NT2/D1 (cell line): ENCODE results near the gene TSEN34.
"Not testable (repeated sequence)": the region's sequence is repeated elsewhere in the genome, so short reads cannot be mapped to it uniquely, and the experiment has no call there.

Experiments used
- DNase-seq: peaks from one replicate; pipeline ENCODE4 v3.0.0-alpha.2; 2011; ENCODE audit warnings: low read depth, low spot score
- H3K27me3 ChIP-seq: 2 replicates; pipeline ENCODE4 v1.6.0; 2011; ENCODE audit warnings: mild to moderate bottlenecking; ENCODE audit not compliant: insufficient read length, insufficient read depth
- H3K36me3 ChIP-seq: 2 replicates; pipeline ENCODE4 v1.6.1; 2011; ENCODE audit warnings: mild to moderate bottlenecking, low read length, mixed read lengths; ENCODE audit not compliant: insufficient read depth, insufficient read length
- H3K4me1 ChIP-seq: 2 replicates; pipeline ENCODE4 v1.5.1; 2011; ENCODE audit not compliant: insufficient read depth, insufficient read length
- H3K4me3 ChIP-seq: 2 replicates; pipeline ENCODE4 v1.5.1; 2011; ENCODE audit warnings: low read depth; ENCODE audit not compliant: insufficient read length
- H3K9ac ChIP-seq: 2 replicates; pipeline ENCODE4 v1.6.0; 2011; ENCODE audit warnings: low read depth; ENCODE audit not compliant: insufficient read length
- H3K9me3 ChIP-seq: 2 replicates; pipeline ENCODE4 v1.5.1; 2011; ENCODE audit warnings: mild to moderate bottlenecking, low read length; ENCODE audit not compliant: insufficient read depth
- SUZ12 ChIP-seq: IDR thresholded peaks from 2 replicates; pipeline ENCODE4 v1.6.1; 2011; ENCODE audit not compliant: insufficient read length, insufficient read depth; ENCODE audit errors: extremely low read depth
- YY1 ChIP-seq: IDR thresholded peaks from 2 replicates; pipeline ENCODE4 v1.6.1; 2011; ENCODE audit not compliant: insufficient read length, insufficient read depth
- ZNF274 ChIP-seq: IDR thresholded peaks from 2 replicates; pipeline ENCODE4 v1.6.1; 2011; ENCODE audit warnings: mild to moderate bottlenecking, low read depth, low read length

Gene TSEN34

DNA sequence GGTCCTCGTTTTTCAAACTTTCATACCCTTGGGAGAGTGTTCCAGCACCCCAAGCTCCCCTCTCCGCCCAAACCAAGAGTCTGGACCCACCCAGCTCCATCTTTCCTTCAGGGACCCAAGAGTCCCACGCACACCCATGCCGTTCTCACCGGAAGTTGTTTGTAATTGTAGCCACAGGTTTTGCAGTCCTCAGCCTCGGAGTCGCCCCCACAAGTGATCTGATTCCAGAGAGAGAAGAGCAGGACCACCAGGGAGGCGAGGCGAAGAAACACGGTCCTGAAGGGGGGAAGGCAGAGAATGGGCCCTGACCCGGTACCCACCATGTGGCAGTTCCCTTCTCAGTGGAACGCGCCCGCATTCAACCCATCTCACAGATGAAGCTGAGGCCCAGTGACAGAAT lies 28.2 kb upstream of the TSEN34 start:
- Histone ChIP-seq H3K4me3 (no peak overlapping the region), H3K4me1 (peaks cover 2% of the 10 kb centered on the region), H3K9me3 (no peaks in the 10 kb centered on the region), H3K9ac (no peak overlapping the region), H3K27me3 (no peaks in the 10 kb centered on the region), H3K36me3 (peaks cover 9% of the 10 kb centered on the region)
- DNase-seq, result no peak
- TF ChIP-seq YY1, result no peak
- no peak for TF ChIP-seq ZNF274
- TF ChIP-seq SUZ12, result no peak

- TF ChIP-seq ZNF274 (no peak), SUZ12 (no peak), YY1 (no peak)
- no peak overlapping the region for H3K4me3 ChIP-seq
- no peaks in the 10 kb centered on the region for H3K9me3 ChIP-seq
- peaks cover 3% of the 10 kb centered on the region for H3K4me1 ChIP-seq
- DNase-seq, result no peak
- H3K9ac ChIP-seq, result no peak overlapping the region
- H3K36me3 ChIP-seq, result peaks cover 6% of the 10 kb centered on the region
- H3K27me3 ChIP-seq, result no peaks in the 10 kb centered on the region
Measured at GRCh38 chr19:54164369-54165068, 26.6 kb upstream of the TSEN34 start.

DNA sequence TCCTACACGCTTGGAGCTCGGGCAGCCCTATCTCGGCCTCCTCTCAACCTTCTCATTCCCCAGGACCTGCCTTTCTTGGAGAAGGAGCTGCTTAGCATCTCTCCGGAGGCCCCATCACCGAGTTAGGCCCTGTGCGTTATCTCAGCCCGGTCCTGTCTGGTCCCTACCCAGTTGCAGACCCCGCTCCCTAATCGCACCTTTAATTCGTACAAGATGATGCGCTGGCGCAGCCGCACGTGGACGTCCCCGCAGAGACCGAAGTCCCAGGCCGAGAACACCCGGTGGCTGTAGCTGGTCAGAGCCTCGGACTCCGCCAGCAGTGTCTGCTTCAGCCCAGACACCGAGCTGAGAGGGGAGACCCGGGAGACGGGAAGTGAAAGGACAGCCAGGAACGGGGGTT lies 25.9 kb upstream of the TSEN34 start:
- TF ChIP-seq SUZ12, result no peak
- TF ChIP-seq ZNF274, result no peak
- no peak for TF ChIP-seq YY1
- Histone ChIP-seq H3K27me3 (no peaks in the 10 kb centered on the region), H3K9me3 (no peaks in the 10 kb centered on the region), H3K9ac (no peak overlapping the region), H3K4me1 (peaks cover 3% of the 10 kb centered on the region), H3K4me3 (no peak overlapping the region), H3K36me3 (peaks cover 6% of the 10 kb centered on the region)
- DNase-seq, result no peak

DNA sequence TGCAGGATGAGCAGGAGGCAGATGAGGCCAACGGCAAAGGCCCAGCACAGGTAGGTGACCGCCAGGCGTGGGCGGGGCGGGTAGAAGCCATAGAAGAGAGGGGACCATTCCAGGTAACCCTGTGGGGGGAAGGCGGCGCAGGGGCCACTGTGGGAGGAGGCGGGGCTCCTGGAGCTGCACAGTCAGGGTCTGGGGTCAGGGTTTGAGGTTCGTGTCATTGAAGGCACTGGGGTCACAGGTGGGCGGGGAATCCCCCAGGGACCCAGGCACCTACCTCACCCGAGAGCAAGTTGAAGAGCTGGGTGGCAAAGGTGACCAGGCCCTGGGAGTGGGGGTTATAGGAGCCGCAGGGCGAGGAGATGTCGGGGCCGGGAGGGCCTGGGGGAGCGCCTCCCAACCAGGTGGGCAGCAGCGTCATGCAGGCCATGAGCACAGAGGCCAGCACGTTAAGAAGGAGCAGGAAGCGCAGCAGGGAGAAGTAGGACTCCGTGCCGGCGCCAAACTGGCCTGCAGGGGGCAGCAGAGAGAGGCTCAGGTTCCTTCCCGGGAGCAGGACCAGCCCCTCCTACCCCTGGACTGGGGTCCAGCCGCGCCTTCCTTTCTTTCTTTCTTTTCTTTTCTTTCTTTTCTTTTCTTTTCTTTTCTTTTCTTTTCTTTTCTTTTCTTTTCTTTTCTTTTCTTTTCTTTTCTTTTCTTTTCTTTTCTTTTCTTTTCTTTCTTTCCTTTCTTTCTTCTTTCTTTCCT lies 22.8 kb upstream of the TSEN34 start:
- H3K36me3 ChIP-seq, result peaks cover 2% of the 10 kb centered on the region
- no peak for DNase-seq
- H3K9me3 ChIP-seq, result no peaks in the 10 kb centered on the region
- no peaks in the 10 kb centered on the region for H3K27me3 ChIP-seq
- H3K9ac ChIP-seq, result no peak overlapping the region
- no peak for TF ChIP-seq ZNF274
- TF ChIP-seq YY1, result no peak
- TF ChIP-seq SUZ12, result no peak
- H3K4me1 ChIP-seq, result peaks cover 9% of the 10 kb centered on the region
- H3K4me3 ChIP-seq, result no peak overlapping the region

GRCh38 chr19:54169149-54169740 lies 21.9 kb upstream of the TSEN34 start:
- no peak for DNase-seq
- Histone ChIP-seq H3K9ac (no peak overlapping the region), H3K9me3 (no peaks in the 10 kb centered on the region), H3K4me3 (no peak overlapping the region), H3K4me1 (peaks cover 11% of the 10 kb centered on the region), H3K36me3 (no peaks in the 10 kb centered on the region), H3K27me3 (no peaks in the 10 kb centered on the region)
- no peak for TF ChIP-seq ZNF274
- no peak for TF ChIP-seq YY1
- no peak for TF ChIP-seq SUZ12

GRCh38 chr19:54171736-54172431 lies 19.2 kb upstream of the TSEN34 start:
- H3K4me3 ChIP-seq, DNase-seq, H3K27me3 ChIP-seq, H3K9me3 ChIP-seq, H3K9ac ChIP-seq: not testable (repeated sequence)
- peaks cover 14% of the 10 kb centered on the region for H3K36me3 ChIP-seq
- H3K4me1 ChIP-seq, result peaks cover 11% of the 10 kb centered on the region

DNA sequence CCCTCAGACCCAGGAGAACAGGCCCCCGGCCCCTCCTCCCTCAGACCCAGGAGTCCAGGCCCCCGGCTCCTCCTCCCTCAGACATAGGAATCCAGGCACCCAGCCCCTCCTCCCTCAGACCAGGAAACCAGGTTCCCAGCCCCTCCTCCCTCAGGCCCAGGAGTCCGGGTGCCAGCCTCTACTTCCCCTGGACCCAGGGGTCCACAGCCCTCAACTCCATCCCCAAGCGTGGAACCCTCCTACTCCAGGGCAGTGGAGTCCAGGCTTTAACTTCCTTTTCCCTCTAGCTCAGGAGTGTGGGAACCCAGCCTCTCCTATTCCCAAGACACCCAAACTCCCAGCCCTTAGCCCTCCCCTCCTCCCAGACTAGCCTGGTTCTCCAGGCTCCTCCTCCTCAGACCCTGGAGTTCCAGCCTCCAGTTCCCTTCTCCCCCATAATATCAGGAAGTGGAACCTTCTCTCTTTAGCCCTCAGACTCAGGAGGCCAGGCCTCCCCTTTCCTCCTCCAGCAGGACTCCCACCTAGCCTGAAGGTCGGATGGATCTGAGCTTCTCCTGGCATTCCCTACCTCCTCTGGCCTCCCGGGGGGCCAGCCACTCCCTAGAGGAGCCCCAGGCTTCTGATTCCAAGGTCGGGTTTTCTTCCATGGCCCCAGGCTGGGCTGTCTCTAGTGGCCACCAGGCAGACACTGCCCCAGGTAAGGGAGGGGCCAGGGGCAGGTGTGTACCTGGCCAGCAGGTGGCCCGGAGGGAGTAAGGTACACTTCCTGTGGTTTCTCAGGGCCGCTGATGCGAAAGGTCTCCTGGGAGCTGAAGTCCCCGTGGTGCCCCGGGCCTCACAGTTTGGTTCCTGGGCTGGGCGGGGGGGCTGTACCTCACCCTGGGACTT lies 18.4 kb upstream of the TSEN34 start, which contains the start of gene TMC4:
TMC4 (minus strand) TSS at position 690 of the 888 bp plus-strand sequence; CDS start at position 647, 43 bp downstream.
- Histone ChIP-seq H3K4me1 (peaks cover 11% of the 10 kb centered on the region), H3K9ac (no peak within 1 kb of the TSS), H3K27me3 (no peaks in the 10 kb centered on the region), H3K36me3 (peaks cover 14% of the 10 kb centered on the region), H3K4me3 (no peak within 1 kb of the TSS), H3K9me3 (no peaks in the 10 kb centered on the region)
- TF ChIP-seq ZNF274 (no peak), SUZ12 (no peak), YY1 (no peak)
- DNase-seq, result no peak
